ENCODE measurements around the gene IRX3.

The IRX3 gene

DNA sequence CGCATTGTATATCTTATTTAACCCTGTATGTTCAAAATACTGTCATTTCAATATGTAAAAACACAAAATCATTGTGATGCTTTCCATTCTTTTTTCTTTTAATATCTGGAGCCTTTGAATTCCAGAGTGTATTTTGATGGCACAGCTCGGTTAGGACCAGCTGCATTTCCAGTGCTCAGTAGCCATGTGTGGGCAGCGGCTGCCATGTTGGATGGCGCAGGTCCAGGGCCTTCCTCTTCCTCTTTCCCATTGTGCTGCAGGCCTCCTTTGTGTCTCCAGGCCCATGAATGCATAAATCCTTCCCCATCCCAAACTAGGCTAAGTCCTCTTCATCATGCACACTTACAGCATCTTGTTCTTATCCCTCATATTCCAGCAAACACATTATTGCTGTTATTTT lies 13.0 kb downstream of the IRX3 start:
- TF ChIP-seq, protein P1, sequence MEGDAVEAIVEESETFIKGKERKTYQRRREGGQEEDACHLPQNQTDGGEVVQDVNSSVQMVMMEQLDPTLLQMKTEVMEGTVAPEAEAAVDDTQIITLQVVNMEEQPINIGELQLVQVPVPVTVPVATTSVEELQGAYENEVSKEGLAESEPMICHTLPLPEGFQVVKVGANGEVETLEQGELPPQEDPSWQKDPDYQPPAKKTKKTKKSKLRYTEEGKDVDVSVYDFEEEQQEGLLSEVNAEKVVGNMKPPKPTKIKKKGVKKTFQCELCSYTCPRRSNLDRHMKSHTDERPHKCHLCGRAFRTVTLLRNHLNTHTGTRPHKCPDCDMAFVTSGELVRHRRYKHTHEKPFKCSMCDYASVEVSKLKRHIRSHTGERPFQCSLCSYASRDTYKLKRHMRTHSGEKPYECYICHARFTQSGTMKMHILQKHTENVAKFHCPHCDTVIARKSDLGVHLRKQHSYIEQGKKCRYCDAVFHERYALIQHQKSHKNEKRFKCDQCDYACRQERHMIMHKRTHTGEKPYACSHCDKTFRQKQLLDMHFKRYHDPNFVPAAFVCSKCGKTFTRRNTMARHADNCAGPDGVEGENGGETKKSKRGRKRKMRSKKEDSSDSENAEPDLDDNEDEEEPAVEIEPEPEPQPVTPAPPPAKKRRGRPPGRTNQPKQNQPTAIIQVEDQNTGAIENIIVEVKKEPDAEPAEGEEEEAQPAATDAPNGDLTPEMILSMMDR (IDR thresholded peaks at IDR 0.05; ENCODE audit: low read depth, low read length) = no peak
- no peak overlapping the region for H3K4me3 ChIP-seq (ENCODE audit: low read depth, low read length)

DNA sequence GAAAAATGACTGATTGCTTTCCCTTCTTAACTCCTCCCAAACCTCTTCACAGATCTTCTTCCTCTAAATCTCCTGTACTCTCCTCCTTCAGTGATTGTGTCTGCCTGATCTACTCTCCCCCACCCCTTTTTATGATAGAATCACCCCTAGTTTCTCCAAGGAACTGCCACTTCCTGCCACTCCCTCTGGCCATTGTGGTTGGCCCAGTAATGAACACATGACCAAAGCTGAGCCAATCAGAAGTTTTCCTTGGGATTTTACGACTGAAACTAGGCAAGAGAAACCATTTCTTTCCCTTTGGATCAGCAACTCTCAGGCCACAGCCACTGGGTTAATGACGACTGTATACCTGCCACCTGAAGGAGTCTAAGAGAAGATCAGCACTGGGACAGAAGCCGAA lies 15.9 kb downstream of the IRX3 start:
- H3K4me3 ChIP-seq (ENCODE audit: low read depth, low read length) = no peak overlapping the region
- TF ChIP-seq, protein P1 (IDR thresholded peaks at IDR 0.05; ENCODE audit: low read depth, low read length) = no peak

DNA sequence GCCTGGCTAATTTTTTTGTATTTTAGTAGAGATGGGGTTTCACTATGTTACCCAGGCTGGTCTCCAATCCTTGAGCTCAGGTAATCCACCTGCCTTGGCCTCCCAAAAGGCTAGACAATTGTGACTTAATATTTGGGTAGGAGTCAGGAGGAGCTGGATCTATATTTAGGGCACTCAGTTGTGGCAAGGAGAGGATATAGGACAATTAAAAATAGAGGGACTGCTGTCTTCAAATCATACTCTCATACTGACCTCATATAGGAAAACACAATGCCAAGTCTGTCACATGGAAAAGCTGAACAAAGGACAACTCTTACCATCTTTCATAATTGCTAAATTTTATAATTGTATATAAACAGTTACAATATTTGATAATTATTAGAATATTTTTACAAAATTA lies 17.1 kb downstream of the IRX3 start:
- TF ChIP-seq, protein P1 (IDR thresholded peaks at IDR 0.05; ENCODE audit: low read depth, low read length) = no peak
- H3K4me3 ChIP-seq (ENCODE audit: low read depth, low read length) = no peak overlapping the region

DNA sequence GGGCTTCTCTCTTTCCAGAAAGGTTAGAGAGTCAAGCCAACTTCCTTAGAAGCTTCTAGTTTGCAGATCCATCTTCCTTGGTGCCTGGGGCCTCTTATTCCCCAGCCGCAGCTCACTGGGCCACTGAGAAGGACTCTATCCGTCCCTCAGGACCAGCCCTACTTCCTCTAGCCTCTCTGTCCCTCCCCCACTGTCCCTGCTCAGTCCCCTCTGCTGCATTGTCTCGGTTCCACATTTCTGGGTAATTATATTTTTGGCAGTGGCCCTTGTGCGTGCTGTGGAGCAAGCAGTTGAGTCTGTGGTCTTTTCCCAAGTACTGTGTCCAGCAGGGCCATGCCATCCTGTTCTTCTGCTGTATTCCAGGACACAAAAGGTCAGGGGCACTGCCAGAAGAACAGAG lies 17.8 kb downstream of the IRX3 start:
- TF ChIP-seq, protein P1 (IDR thresholded peaks at IDR 0.05; ENCODE audit: low read depth, low read length) = no peak
- no peak overlapping the region for H3K4me3 ChIP-seq (ENCODE audit: low read depth, low read length)

DNA sequence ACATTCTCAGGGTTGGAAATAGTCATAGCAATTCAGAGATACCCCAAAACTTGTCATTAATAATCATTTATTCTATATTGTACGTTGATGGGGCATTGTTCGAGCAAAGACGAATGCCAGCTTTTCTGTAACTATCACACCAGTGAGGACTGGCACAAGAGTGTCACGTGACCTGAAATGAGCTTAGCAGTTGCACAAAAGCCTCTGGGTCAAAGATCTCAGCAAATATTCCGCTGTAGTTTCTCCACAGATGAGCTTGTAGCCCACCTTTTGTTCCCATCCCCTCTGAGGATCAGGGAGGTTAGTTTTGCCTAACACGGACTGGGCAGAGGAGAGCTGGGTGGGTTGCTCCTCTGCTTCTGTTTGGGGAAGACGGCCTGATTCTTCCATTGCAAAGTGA lies 18.2 kb downstream of the IRX3 start:
- TF ChIP-seq, protein P1 (IDR thresholded peaks at IDR 0.05; ENCODE audit: low read depth, low read length) = no peak
- H3K4me3 ChIP-seq (ENCODE audit: low read depth, low read length) = no peak overlapping the region

DNA sequence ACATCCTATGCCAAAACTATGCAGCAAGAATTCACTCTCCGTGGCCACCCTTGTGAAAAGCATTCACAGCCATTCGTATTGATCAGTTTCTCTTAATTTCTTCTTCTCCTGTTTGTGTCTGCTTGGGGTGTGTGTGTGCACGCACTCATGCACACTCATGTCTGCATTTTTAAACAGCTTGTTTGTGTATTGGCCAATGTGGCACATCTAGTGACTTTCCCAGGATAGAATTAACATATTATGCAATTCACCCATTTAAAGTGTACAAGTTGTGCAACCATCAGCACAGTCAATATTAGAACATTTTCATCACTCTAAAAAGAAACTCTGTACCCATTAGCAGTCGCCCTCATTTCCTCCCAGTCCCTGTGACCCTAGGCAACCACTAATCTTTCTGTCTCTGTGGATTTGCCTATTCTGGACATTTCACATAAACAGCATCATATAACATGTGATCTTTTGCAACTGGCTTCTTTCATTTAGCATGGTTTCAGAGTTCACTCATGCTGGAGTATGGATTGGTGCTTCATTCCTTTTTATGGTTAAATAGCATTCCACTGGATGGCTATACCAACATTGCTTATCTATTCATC lies 20.1 kb downstream of the IRX3 start:
- no peak overlapping the region for H3K4me3 ChIP-seq (ENCODE audit: low read depth, low read length)
- TF ChIP-seq, protein P1 (IDR thresholded peaks at IDR 0.05; ENCODE audit: low read depth, low read length) = no peak

DNA sequence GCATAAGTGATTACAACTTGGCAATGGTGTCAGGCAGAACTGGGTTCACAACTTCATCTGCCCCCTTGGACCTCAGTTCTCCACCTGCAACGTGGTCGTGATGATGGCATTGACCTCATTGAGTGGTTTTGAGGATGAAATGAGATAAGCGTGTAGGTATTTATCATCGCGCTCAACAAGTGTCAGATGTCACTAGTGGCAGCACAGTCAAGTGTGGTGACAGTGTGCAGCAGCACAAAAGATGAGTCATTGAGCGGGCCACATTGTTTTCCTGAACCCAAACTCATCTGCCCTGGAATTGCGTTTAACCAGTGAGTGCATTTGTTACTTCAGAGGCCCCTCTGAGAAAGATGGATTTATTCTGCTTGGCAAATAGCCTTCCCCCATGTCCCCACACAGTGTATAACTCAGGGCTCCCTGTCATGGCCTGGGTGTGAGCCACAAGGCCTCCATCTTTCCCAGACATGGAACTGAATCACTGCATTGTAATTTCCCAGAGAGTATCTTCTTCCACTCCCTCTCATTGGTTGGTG lies 20.9 kb downstream of the IRX3 start:
- H3K4me3 ChIP-seq (ENCODE audit: low read depth, low read length) = no peak overlapping the region
- TF ChIP-seq, protein P1 (IDR thresholded peaks at IDR 0.05; ENCODE audit: low read depth, low read length) = no peak

All from WI38 (cell line).